Heart left ventricle (tissue), 16 donors: ENCODE results near the gene PPIB. TPM values are rescaled to one million over a fixed set of nuclear protein-coding genes. Genes with fewer than 3 reads are reported as not detected.
"Not testable (repeated sequence)": the region's sequence is repeated elsewhere in the genome, so short reads cannot be mapped to it uniquely, and the experiment has no call there.

ENCODE experiments used
- ATAC-seq, 4 donors: fragments of 200-7000 bp; cut with Tn5 transposase; one replicate each; pipeline ENCODE4 v1.9.1; 2020 to 2022; ENCODE audit warnings: moderate library complexity in 4 of 4, mild to moderate bottlenecking in 3 of 4, moderate number of reproducible peaks in 1 of 4
- DNase-seq, 5 donors: peaks; one replicate each; pipeline ENCODE4 v3.0.0-alpha.2; 2020
- H3K27ac ChIP-seq, 12 donors: fragments of 200-600 bp; sonication (generic) in 4 of 12; one replicate each; pipeline versions ENCODE4 v1.5.0 to v1.8.0; 2016 to 2022; ENCODE audit warnings: mild to moderate bottlenecking in 2 of 12
- H3K27me3 ChIP-seq, 9 donors: fragments of 200-600 bp; sonication (generic) in 2 of 9; one replicate each; pipeline versions ENCODE4 v1.5.1 to v1.8.0; 2016 to 2022; ENCODE audit warnings: mild to moderate bottlenecking in 3 of 9
- H3K36me3 ChIP-seq, 9 donors: fragments of 200-600 bp; sonication (generic) in 2 of 9; one replicate each; pipeline versions ENCODE4 v1.5.0 to v1.8.0; 2018 to 2022; ENCODE audit warnings: mild to moderate bottlenecking in 2 of 9
- H3K4me1 ChIP-seq, 12 donors: fragments of 200-600 bp; sonication (generic) in 4 of 12; one replicate each; pipeline versions ENCODE4 v1.5.0 to v1.8.0; 2016 to 2022; ENCODE audit warnings: mild to moderate bottlenecking in 3 of 12
- H3K4me3 ChIP-seq, 12 donors: fragments of 200-600 bp; sonication (generic) in 4 of 12; one replicate each; pipeline versions ENCODE4 v1.5.0 to v1.8.0; 2017 to 2022; ENCODE audit warnings: mild to moderate bottlenecking in 9 of 12, moderate library complexity in 4 of 12
- H3K9me3 ChIP-seq, 12 donors: fragments of 200-600 bp; sonication (generic) in 4 of 12; one replicate each; pipeline versions ENCODE4 v1.5.0 to v1.8.0; 2016 to 2022; ENCODE audit warnings: mild to moderate bottlenecking in 1 of 12
- CTCF ChIP-seq, 12 donors: fragments of 200-600 bp; sonication (generic) in 4 of 12; IDR thresholded peaks; one replicate each; pipeline versions ENCODE4 v1.5.0 to v1.8.0; 2018 to 2022; ENCODE audit warnings: antibody characterized with exemption in 12 of 12, mild to moderate bottlenecking in 5 of 12
- POLR2A ChIP-seq, 2 donors: fragments of 450-650 bp; IDR thresholded peaks; one replicate each; pipeline ENCODE4 v1.6.1; 2017; ENCODE audit warnings: antibody characterized with exemption in 2 of 2, mild to moderate bottlenecking in 2 of 2, moderate library complexity in 2 of 2
- WGBS, 4 donors: extraction: QIAGEN DNeasy Blood & Tissue Kit in 2 of 4; methylation state at CpG; one replicate each; pipeline versions ENCODE4 v1.1.5 to v1.1.7; 2013 to 2018; 5-methylcytosine and 5-hydroxymethylcytosine counted together
- intact Hi-C, 10 donors: fragments of 100-400 bp; cut with DNase I; formaldehyde crosslinking; loops; one replicate each; pipeline versions ENCODE4 v1.11.1 to v1.14.2; 2022
- polyA plus RNA-seq, 2 donors: library from polyadenylated mRNA; stranded (reverse); fragments of 200-250 nt; gene quantifications; one replicate each; pipeline ENCODE4 v1.2.3, GENCODE V29; 2013
- total RNA-seq, 9 donors: library from RNA; depleted of rRNA in 2 of 9; stranded (reverse); fragments of >200 nt in 2 of 9; fragmentation: NEBNext Ultra II Directional in 3 of 9; extraction: Animal tissue kit (Norgen Biotek cat#: 25700) in 3 of 9; gene quantifications; one replicate each; pipeline versions ENCODE4 v1.1.0 to v1.2.4, GENCODE V29; 2016 to 2023
- donor health status: ischemic (EF 13 %, LVEDD 7.1; RV severe dilation, severe dysfunction).
- donor health status: healthy with polysubstance abuse.
- donor health status: DM: no; HTN: yes; CAD: no.
- donor health status: DM: no; HTN: no; CAD: no.
- donor health status: ischemic (EF 25% LVEDD 6.9; RV normal size, moderate dysfunction).
- donor health status: ischemic (EF 25% LVEDD 5.7; RV mildly dilated, moderate dysfunction).
- donor health status: healthy.
- donor health status: DM: yes; HTN: yes; CAD: no.
- donor health status: ischemic (EF 35%, LVEDD 5.7; RV mildly dilated, moderate dysfunction).
- donor health status: nonischemic (EF 11% LVEDD 7.7; RV severe dilation, severe dysfunction).
- donor health status: DM: yes; HTN: yes; CAD: no.
- donor health status: PGD.
- donor health status: ischemic (EF 29% LVEDD 5.4; RV normal size, mild dysfunction).
- donor health status: nonischemic (EF 23%, LVEDD 6.1; RV moderate dilation, normal function).

PPIB gene
- total and polyA plus RNA-seq, 11 donors = 73.7 to 341 (median 116) TPM

GRCh38 chr15:64112904-64113303, 49.9 kb downstream of the PPIB start:
- intact Hi-C loops = no loop called here
- H3K36me3 ChIP-seq = peaks cover 0 to 57% (median 54%) of the 10 kb centered on the region in 9 donors
- H3K4me1 ChIP-seq = peaks cover 0 to 53% (median 29%) of the 10 kb centered on the region in 12 donors
- no peaks in the 10 kb centered on the region for H3K9me3 ChIP-seq
- H3K27ac ChIP-seq = peak overlapping the region in 1 of 12 donors; percentile 19
- TF ChIP-seq POLR2A (IDR thresholded peaks at IDR 0.05) = no peak
- TF ChIP-seq CTCF (IDR thresholded peaks at IDR 0.05) = no peak
- WGBS, 4 donors = 93 to 98% (median 93%) methylated on average over 1 of the region's 1 CpG
- H3K4me3 ChIP-seq = no peak overlapping the region
- DNase-seq (no peak), ATAC-seq (no peak)
- no peaks in the 10 kb centered on the region for H3K27me3 ChIP-seq

GRCh38 chr15:64112073-64112772, 50.6 kb downstream of the PPIB start:
- WGBS, 4 donors = 63 to 73% (median 71%) methylated on average over 4 of the region's 4 CpGs
- Histone ChIP-seq H3K4me3 (no peak overlapping the region), H3K27ac (peak overlapping the region in 2 of 12 donors; percentile 1 to 19), H3K36me3 (peaks cover 0 to 50% (median 47%) of the 10 kb centered on the region in 9 donors), H3K27me3 (no peaks in the 10 kb centered on the region), H3K9me3 (no peaks in the 10 kb centered on the region), H3K4me1 (peaks cover 3 to 60% (median 34%) of the 10 kb centered on the region in 12 donors)
- peak in 3 of 4 donors; percentile 27 to 49 (median 40) for ATAC-seq
- DNase-seq = no peak
- TF ChIP-seq CTCF (IDR thresholded peaks at IDR 0.05) = no peak
- no peak for TF ChIP-seq POLR2A (IDR thresholded peaks at IDR 0.05)
- intact Hi-C loops = no loop called here

DNA sequence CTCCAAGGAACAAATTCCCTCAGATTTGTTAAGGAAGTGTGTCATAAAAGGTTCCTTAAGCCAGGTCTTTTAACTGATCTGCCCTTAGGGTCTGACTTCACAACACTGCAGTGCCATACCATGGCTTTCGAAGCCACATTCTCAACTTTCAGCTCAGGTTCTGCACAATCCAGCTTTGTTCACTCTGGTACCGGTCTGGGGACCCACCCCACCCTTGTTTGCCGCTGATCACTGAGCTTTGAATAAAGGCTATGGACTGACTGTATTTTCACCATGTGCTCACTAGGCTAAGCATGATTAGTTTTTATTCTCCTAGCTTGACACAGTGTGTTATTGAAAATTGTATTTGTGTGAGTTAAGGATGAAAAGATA, 51.2 kb downstream of the PPIB start:
- H3K27ac ChIP-seq = peak overlapping the region in 2 of 12 donors; percentile 1 to 43
- H3K4me3 ChIP-seq = no peak overlapping the region
- peak in 1 of 4 donors; percentile 6 for ATAC-seq
- H3K36me3 ChIP-seq = peaks cover 0 to 45% (median 41%) of the 10 kb centered on the region in 9 donors
- intact Hi-C loops = no loop called here
- no peaks in the 10 kb centered on the region for H3K9me3 ChIP-seq
- 90 to 97% (median 94%) methylated on average over 3 of the region's 3 CpGs for WGBS, 4 donors
- no peak for DNase-seq
- H3K27me3 ChIP-seq = no peaks in the 10 kb centered on the region
- TF ChIP-seq POLR2A (IDR thresholded peaks at IDR 0.05) (no peak), CTCF (IDR thresholded peaks at IDR 0.05) (no peak)
- peaks cover 3 to 65% (median 39%) of the 10 kb centered on the region in 12 donors for H3K4me1 ChIP-seq

GRCh38 chr15:64110950-64111678, 51.7 kb downstream of the PPIB start:
- peak overlapping the region in 2 of 12 donors; percentile 1 to 43 for H3K27ac ChIP-seq
- no peak for DNase-seq

GRCh38 chr15:64110108-64110701, 52.6 kb downstream of the PPIB start:
- Histone ChIP-seq H3K27ac (peak overlapping the region in 3 of 12 donors; percentile 5 to 43 (median 8)), H3K4me1 (peaks cover 3 to 80% (median 53%) of the 10 kb centered on the region in 12 donors), H3K36me3 (peaks cover 0 to 30% (median 27%) of the 10 kb centered on the region in 9 donors)
- H3K9me3 ChIP-seq, H3K4me3 ChIP-seq, H3K27me3 ChIP-seq, intact Hi-C loops, DNase-seq: not testable (repeated sequence)
- WGBS, 4 donors = 79 to 89% (median 80%) methylated on average over 4 of the region's 4 CpGs
- peak; percentile 27 to 66 (median 58) for ATAC-seq

More at GRCh38 chr15:64110950-64111678, 51.7 kb downstream of the PPIB start:
- Histone ChIP-seq H3K9me3 (no peaks in the 10 kb centered on the region), H3K36me3 (peaks cover 0 to 39% (median 36%) of the 10 kb centered on the region in 9 donors), H3K4me1 (peaks cover 3 to 71% (median 44%) of the 10 kb centered on the region in 12 donors), H3K4me3 (no peak overlapping the region), H3K27me3 (no peaks in the 10 kb centered on the region)
- intact Hi-C loops = no loop called here
- WGBS, 4 donors = 70 to 79% (median 76%) methylated on average over 3 of the region's 3 CpGs
- ATAC-seq = no peak
- TF ChIP-seq POLR2A (IDR thresholded peaks at IDR 0.05) (no peak), CTCF (IDR thresholded peaks at IDR 0.05) (no peak)
